A673 (cell line): ENCODE measurements around the gene RBMS1.

ENCODE experiments used
- EZH2 ChIP-seq: fragments of 200-600 bp; sonication (generic); IDR thresholded peaks from 2 replicates; pipeline ENCODE4 v1.6.1; 2017; ENCODE audit warnings: borderline replicate concordance, low read depth, mild to moderate bottlenecking, mixed read lengths, antibody characterized with exemption, low read length; ENCODE audit not compliant: poor library complexity, severe bottlenecking
- TF ChIP-seq, protein P1 (sequence below): fragments of 300-800, 200-600 bp; sonication (generic); conservative IDR thresholded peaks from 2 replicates; pipeline ENCODE4 v1.5.1; 2017; ENCODE audit warnings: low read depth, mild to moderate bottlenecking, antibody characterized with exemption, low read length, moderate library complexity, mixed read lengths

- TF ChIP-seq, protein P1, sequence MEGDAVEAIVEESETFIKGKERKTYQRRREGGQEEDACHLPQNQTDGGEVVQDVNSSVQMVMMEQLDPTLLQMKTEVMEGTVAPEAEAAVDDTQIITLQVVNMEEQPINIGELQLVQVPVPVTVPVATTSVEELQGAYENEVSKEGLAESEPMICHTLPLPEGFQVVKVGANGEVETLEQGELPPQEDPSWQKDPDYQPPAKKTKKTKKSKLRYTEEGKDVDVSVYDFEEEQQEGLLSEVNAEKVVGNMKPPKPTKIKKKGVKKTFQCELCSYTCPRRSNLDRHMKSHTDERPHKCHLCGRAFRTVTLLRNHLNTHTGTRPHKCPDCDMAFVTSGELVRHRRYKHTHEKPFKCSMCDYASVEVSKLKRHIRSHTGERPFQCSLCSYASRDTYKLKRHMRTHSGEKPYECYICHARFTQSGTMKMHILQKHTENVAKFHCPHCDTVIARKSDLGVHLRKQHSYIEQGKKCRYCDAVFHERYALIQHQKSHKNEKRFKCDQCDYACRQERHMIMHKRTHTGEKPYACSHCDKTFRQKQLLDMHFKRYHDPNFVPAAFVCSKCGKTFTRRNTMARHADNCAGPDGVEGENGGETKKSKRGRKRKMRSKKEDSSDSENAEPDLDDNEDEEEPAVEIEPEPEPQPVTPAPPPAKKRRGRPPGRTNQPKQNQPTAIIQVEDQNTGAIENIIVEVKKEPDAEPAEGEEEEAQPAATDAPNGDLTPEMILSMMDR, result no peak
- no peak for TF ChIP-seq EZH2
Measured at GRCh38 chr2:160224060-160224459, 269.5 kb downstream of the RBMS1 start.
